ENCODE data around the gene KMT2B.

DNA sequence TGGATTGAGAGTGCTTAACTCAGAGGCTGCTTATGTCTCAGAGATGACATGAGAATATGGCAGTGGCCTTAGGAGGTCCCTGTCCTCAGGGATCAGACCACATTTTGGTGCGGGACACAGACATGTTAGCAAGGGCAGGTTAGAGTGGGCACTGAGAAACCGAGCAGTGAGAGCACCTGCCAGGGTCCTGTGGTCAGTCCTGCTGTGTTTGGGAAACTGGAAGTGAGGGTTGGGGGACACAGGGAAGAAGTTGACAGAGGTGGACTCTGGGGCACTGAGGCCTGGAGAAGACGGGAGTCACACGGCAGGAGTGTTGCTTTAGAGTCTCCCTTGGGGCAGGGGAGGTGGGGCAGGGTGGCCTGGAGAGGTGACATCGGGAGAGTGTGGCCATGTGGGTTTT lies 17.1 kb downstream of the KMT2B start:
- TF ChIP-seq, protein P1, sequence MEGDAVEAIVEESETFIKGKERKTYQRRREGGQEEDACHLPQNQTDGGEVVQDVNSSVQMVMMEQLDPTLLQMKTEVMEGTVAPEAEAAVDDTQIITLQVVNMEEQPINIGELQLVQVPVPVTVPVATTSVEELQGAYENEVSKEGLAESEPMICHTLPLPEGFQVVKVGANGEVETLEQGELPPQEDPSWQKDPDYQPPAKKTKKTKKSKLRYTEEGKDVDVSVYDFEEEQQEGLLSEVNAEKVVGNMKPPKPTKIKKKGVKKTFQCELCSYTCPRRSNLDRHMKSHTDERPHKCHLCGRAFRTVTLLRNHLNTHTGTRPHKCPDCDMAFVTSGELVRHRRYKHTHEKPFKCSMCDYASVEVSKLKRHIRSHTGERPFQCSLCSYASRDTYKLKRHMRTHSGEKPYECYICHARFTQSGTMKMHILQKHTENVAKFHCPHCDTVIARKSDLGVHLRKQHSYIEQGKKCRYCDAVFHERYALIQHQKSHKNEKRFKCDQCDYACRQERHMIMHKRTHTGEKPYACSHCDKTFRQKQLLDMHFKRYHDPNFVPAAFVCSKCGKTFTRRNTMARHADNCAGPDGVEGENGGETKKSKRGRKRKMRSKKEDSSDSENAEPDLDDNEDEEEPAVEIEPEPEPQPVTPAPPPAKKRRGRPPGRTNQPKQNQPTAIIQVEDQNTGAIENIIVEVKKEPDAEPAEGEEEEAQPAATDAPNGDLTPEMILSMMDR (conservative IDR thresholded peaks at IDR 0.05; ENCODE audit: low read depth, low read length): no peak
- TF ChIP-seq EZH2phosphoT487 (IDR thresholded peaks at IDR 0.05; ENCODE audit: borderline replicate concordance, low read length) (no peak), EZH2 (IDR thresholded peaks at IDR 0.05; ENCODE audit: low read length, unreplicated experiment) (no peak)

All from PC-3 (cell line).